Activated CD4-positive, CD25-positive, alpha-beta regulatory T cell treated with anti-CD3 and anti-CD28 coated beads, Interleukin-2, amount 50 U/mL, for 24 hours (primary cell): ENCODE results near the gene HPSE2.

Source experiments
- ATAC-seq, 2 donors: fragments of 150-1000 bp; cut with Tn5 transposase; one replicate each; pipeline ENCODE4 v1.10.0; 2021; ENCODE audit warnings: mild to moderate bottlenecking in 1 of 2, moderate library complexity in 1 of 2

The HPSE2 gene

GRCh38 chr10:98424295-98425254, 811.1 kb downstream of the HPSE2 start:
- no peak for ATAC-seq

GRCh38 chr10:98423691-98424120, 811.9 kb downstream of the HPSE2 start:
- no peak for ATAC-seq

- no peak for ATAC-seq
Observed at GRCh38 chr10:98422182-98422581, 813.5 kb downstream of the HPSE2 start.

- ATAC-seq, result no peak
Observed at GRCh38 chr10:98420786-98421185, 814.9 kb downstream of the HPSE2 start.

GRCh38 chr10:98419469-98420261, 816.0 kb downstream of the HPSE2 start:
- no peak for ATAC-seq

- no peak for ATAC-seq
Observed at GRCh38 chr10:98418665-98419468, 816.8 kb downstream of the HPSE2 start.

- no peak for ATAC-seq
Observed at GRCh38 chr10:98417973-98418664, 817.5 kb downstream of the HPSE2 start.

GRCh38 chr10:98417481-98417959, 818.1 kb downstream of the HPSE2 start:
- ATAC-seq, result no peak

- no peak for ATAC-seq
Observed at GRCh38 chr10:98416606-98417388, 818.9 kb downstream of the HPSE2 start.

- ATAC-seq, result no peak
Observed at GRCh38 chr10:98415731-98416119, 819.9 kb downstream of the HPSE2 start.

GRCh38 chr10:98414932-98415730, 820.5 kb downstream of the HPSE2 start, which contains the start of gene PYROXD2:
Gene PYROXD2 (minus strand): TSS chr10:98415182. CDS start chr10:98415135, 47 bp downstream.
- peak; percentile 59 to 72 for ATAC-seq

- ATAC-seq, result no peak
Observed at GRCh38 chr10:98414578-98414931, 821.1 kb downstream of the HPSE2 start.

- no peak for ATAC-seq
Observed at GRCh38 chr10:98411768-98412167, 823.9 kb downstream of the HPSE2 start.

- ATAC-seq, result no peak
Observed at GRCh38 chr10:98411166-98411565, 824.5 kb downstream of the HPSE2 start.

- ATAC-seq, result no peak
Observed at GRCh38 chr10:98410759-98411158, 824.9 kb downstream of the HPSE2 start.

GRCh38 chr10:98410135-98410743, 825.4 kb downstream of the HPSE2 start:
- ATAC-seq, result no peak

- ATAC-seq, result no peak
Observed at GRCh38 chr10:98408799-98409198, 826.9 kb downstream of the HPSE2 start.

- no peak for ATAC-seq
Observed at GRCh38 chr10:98407744-98408241, 827.9 kb downstream of the HPSE2 start.
